Fibroblast of villous mesenchyme (primary cell): ENCODE data around the gene ASIC2. TPM values are rescaled to one million over a fixed set of nuclear protein-coding genes. Genes with fewer than 3 reads are reported as not detected.

Source experiments
- DNase-seq: peaks from one replicate; pipeline ENCODE4 v3.0.0-alpha.2; 2010; ENCODE audit warnings: low read depth
- H3K4me3 ChIP-seq: 2 replicates; pipeline ENCODE4 v1.5.1; 2011; ENCODE audit warnings: low read depth, mild to moderate bottlenecking, low read length
- CTCF ChIP-seq: IDR thresholded peaks from 2 replicates; pipeline ENCODE4 v1.5.1; 2012; ENCODE audit warnings: low read depth, mild to moderate bottlenecking, low read length; ENCODE audit not compliant: insufficient read depth
- total RNA-seq: library from RNA; depleted of rRNA; stranded (reverse); fragments of >200 nt; gene quantifications from 2 replicates; pipeline ENCODE4 v1.2.3, GENCODE V29; 2012

ASIC2 gene
- total RNA-seq, 1 donor = not detected

- DNase-seq = peak; percentile 3
- H3K4me3 ChIP-seq = no peak overlapping the region
- no peak for TF ChIP-seq CTCF
Observed at GRCh38 chr17:33218698-33219601, 74.1 kb downstream of the ASIC2 start.

- DNase-seq = no peak
- TF ChIP-seq CTCF = no peak
- H3K4me3 ChIP-seq = no peak overlapping the region
Observed at GRCh38 chr17:33217891-33218290, 75.2 kb downstream of the ASIC2 start.

GRCh38 chr17:33214996-33215395 is 78.1 kb downstream of the ASIC2 start:
- DNase-seq = no peak
- no peak for TF ChIP-seq CTCF
- H3K4me3 ChIP-seq = no peak overlapping the region

- no peak for TF ChIP-seq CTCF
- no peak for DNase-seq
- no peak overlapping the region for H3K4me3 ChIP-seq
Observed at GRCh38 chr17:33210285-33210684, 82.8 kb downstream of the ASIC2 start.

GRCh38 chr17:33209671-33210070 is 83.4 kb downstream of the ASIC2 start:
- no peak for TF ChIP-seq CTCF
- DNase-seq = no peak

GRCh38 chr17:33207231-33207630 is 85.9 kb downstream of the ASIC2 start:
- no peak for DNase-seq
- no peak for TF ChIP-seq CTCF
- H3K4me3 ChIP-seq = no peak overlapping the region

More at GRCh38 chr17:33209671-33210070, 83.4 kb downstream of the ASIC2 start:
- no peak overlapping the region for H3K4me3 ChIP-seq
